ENCODE measurements around the gene LY9.

The LY9 gene

GRCh38 chr1:160758521-160758920 is 37.5 kb upstream of the LY9 start:
- in situ Hi-C loops (cut with MboI; ENCODE audit: low sequenced_read_pairs, unreplicated experiment) = no loop called here
- no peak for TF ChIP-seq CTCF (IDR thresholded peaks at IDR 0.05; ENCODE audit: borderline replicate concordance, control extremely low read depth, extremely low read depth, insufficient read depth, missing control alignments)
- DNase-seq (ENCODE audit: low spot score) = no peak

GRCh38 chr1:160759740-160760139 is 36.2 kb upstream of the LY9 start:
- in situ Hi-C loops (cut with MboI; ENCODE audit: low sequenced_read_pairs, unreplicated experiment) = no loop called here
- no peak for DNase-seq (ENCODE audit: low spot score)
- TF ChIP-seq CTCF (IDR thresholded peaks at IDR 0.05; ENCODE audit: borderline replicate concordance, control extremely low read depth, extremely low read depth, insufficient read depth, missing control alignments) = no peak

GRCh38 chr1:160761046-160761445 is 34.9 kb upstream of the LY9 start:
- no peak for DNase-seq (ENCODE audit: low spot score)
- no peak for TF ChIP-seq CTCF (IDR thresholded peaks at IDR 0.05; ENCODE audit: borderline replicate concordance, control extremely low read depth, extremely low read depth, insufficient read depth, missing control alignments)
- in situ Hi-C loops (cut with MboI; ENCODE audit: low sequenced_read_pairs, unreplicated experiment) = no loop called here

- no peak for TF ChIP-seq CTCF (IDR thresholded peaks at IDR 0.05; ENCODE audit: borderline replicate concordance, control extremely low read depth, extremely low read depth, insufficient read depth, missing control alignments)
- DNase-seq (ENCODE audit: low spot score) = no peak
- in situ Hi-C loops (cut with MboI; ENCODE audit: low sequenced_read_pairs, unreplicated experiment) = no loop called here
Observed at GRCh38 chr1:160761886-160762285, 34.1 kb upstream of the LY9 start.

- in situ Hi-C loops (cut with MboI; ENCODE audit: low sequenced_read_pairs, unreplicated experiment) = no loop called here
- no peak for DNase-seq (ENCODE audit: low spot score)
- TF ChIP-seq CTCF (IDR thresholded peaks at IDR 0.05; ENCODE audit: borderline replicate concordance, control extremely low read depth, extremely low read depth, insufficient read depth, missing control alignments) = no peak
Observed at GRCh38 chr1:160763993-160764392, 32.0 kb upstream of the LY9 start.

GRCh38 chr1:160767395-160768294 is 28.3 kb upstream of the LY9 start:
- TF ChIP-seq CTCF (IDR thresholded peaks at IDR 0.05; ENCODE audit: borderline replicate concordance, control extremely low read depth, extremely low read depth, insufficient read depth, missing control alignments) = no peak
- in situ Hi-C loops (cut with MboI; ENCODE audit: low sequenced_read_pairs, unreplicated experiment) = no loop called here
- DNase-seq (ENCODE audit: low spot score) = no peak
